Activated CD4-positive, alpha-beta T cell treated with anti-CD3 and anti-CD28 coated beads for 1 hour (primary cell): ENCODE results near the gene ABTB2.
"Not testable (repeated sequence)": the region's sequence is repeated elsewhere in the genome, so short reads cannot be mapped to it uniquely, and the experiment has no call there.

Source experiments
- DNase-seq: peaks from one replicate; pipeline ENCODE4 v3.0.0-alpha.2; 2020

Gene ABTB2

DNA sequence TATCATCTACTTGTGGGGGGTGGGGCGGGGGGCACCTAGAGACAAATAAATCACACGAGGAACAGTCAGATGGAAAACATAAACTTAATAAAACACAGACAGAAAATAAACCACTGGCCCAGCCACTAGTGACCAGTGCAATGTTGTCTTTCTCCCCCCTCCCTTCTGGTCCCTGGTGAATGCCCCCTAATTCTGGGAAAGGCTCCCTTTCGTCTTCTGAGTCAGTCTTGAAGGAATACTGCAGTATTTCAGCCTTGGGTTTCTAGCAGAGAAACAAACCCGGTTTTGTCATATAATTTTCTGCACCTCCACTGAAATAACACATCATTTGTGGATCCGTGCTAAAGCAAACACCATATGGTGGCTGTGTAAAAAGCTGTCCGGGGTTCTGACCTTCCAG is 101.7 kb downstream of the ABTB2 start:
- DNase-seq, result no peak

- no peak for DNase-seq
Measured at GRCh38 chr11:34255101-34255500, 102.7 kb downstream of the ABTB2 start.

GRCh38 chr11:34254011-34254410 is 103.8 kb downstream of the ABTB2 start:
- DNase-seq, result no peak

DNA sequence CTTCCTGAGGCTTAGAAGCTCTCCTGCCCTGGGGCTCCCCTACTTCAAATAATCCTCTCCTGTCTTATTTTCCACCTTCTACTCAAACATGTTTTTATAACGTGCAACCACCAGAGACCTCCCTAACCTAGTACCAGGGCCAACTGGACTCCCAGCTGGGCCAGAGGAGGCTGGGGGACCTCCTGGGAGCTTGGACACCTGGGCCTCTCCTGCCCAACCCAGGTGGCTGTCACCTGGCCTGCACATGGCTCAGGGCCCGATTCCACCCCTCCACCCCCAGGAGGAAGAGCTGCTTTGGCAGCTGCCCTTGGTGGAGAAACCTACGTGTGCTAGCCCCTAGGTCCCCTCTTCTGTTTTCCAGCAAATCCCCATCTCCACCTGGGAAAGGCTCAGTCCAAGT is 105.2 kb downstream of the ABTB2 start:
- DNase-seq, result no peak

DNA sequence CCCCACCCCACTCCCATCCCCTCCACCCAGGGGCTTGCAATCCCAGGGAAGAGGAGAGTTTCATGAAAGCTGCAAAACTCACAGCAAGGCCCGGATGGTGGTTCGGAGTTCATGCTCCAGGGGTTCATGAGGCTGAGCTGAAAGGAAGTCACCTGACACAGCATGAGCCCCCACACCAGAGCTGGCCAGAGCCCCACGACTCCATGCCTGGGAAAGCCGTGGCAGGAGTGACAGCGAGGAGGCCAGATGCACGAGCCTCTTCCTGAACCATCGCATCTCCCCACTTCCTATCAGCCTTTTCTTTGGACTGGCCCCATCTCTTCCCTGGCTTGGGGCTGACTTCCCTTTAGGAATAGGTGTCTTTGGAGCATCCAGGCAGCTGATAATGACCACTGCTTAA is 105.8 kb downstream of the ABTB2 start:
- no peak for DNase-seq

- DNase-seq, result no peak
Measured at GRCh38 chr11:34251589-34251980, 106.2 kb downstream of the ABTB2 start.

DNA sequence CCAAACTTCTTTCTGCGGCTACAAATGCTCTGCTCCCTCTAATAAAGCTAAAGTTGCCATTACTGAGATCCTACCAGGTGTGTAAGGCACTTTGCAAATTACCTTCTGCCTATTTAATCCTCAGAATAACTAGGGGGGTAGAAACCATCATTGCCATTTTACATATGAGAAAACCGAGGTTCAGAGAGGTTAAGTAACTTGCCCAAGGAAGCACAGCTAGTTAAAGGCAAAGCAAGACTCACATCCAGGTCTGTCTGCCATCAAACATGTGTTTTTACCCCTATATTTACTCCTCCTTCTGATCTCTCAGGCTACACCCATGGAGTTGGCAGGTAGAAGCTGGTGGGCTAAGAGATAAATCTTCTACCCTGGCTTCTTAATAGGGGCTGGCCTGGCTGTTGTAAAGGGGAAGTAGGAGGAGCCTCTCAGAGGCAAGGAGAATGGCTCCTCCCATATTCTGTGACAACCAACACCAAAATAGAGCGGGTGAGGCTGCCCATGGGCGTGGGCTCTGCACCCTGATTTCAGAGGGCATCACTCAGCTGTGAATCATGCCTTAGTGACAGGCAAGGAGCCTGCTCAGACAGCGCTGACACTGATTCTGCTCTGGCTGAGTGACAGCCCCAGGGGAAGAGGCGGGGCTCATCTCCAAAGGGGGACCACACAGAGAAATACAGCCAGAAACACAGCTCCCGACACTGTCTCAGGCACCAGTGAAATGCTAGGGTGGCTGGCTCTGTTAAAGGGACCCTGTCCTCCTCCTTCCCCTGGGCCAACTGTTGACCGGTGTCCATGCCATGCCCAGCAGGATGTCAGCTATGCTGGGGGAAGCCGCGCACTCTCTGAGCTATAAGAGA is 106.8 kb downstream of the ABTB2 start:
- DNase-seq, result peak; percentile 57

GRCh38 chr11:34250211-34250610 is 107.6 kb downstream of the ABTB2 start:
- no peak for DNase-seq

GRCh38 chr11:34249439-34249838 is 108.4 kb downstream of the ABTB2 start:
- DNase-seq, result no peak

DNA sequence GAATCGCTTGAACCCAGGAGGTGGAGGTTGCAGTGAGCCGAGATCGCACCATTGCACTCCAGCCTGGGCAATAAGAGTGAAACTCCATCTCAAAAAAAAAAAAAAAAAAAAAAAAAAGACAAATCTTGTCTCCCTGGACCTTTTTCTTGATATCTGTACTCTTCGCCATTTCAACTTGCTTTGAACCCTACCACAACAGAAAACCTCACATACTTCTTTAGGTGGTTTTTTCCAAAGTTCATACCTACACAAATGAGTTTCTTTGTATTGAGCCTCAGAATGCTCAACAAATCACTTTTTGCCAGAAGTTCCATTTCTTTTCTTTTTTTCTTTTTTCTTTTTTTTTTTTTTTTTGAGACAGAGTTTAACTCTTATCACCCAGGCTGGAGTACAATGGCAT is 111.3 kb downstream of the ABTB2 start:
- DNase-seq, result not testable (repeated sequence)

DNA sequence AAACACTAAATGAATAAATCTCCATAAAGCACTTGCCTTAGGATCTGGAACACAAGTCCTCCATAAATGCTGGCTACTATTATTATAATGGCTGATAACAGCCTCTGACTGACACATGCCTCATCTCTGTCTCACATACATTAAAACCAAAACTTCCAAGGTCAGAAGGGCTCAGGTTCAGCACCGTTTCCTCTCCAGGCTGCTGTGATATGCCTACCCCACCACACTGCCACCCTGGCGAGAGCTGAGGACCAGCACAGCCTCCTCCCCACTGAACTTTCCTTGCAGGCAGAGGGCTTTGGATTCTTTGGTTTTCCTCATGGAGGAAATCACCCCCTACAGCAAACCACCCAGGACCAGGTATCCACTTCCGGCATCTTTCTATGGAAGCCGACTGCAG is 112.8 kb downstream of the ABTB2 start:
- DNase-seq, result no peak

GRCh38 chr11:34243600-34244464 is 114.0 kb downstream of the ABTB2 start:
- no peak for DNase-seq

GRCh38 chr11:34242037-34242625 is 115.7 kb downstream of the ABTB2 start:
- no peak for DNase-seq

- no peak for DNase-seq
Measured at GRCh38 chr11:34240150-34240494, 117.7 kb downstream of the ABTB2 start.

GRCh38 chr11:34239465-34240149 is 118.2 kb downstream of the ABTB2 start:
- DNase-seq, result no peak

GRCh38 chr11:34238966-34239365 is 118.8 kb downstream of the ABTB2 start:
- no peak for DNase-seq

- no peak for DNase-seq
Measured at GRCh38 chr11:34238533-34238932, 119.3 kb downstream of the ABTB2 start.

DNA sequence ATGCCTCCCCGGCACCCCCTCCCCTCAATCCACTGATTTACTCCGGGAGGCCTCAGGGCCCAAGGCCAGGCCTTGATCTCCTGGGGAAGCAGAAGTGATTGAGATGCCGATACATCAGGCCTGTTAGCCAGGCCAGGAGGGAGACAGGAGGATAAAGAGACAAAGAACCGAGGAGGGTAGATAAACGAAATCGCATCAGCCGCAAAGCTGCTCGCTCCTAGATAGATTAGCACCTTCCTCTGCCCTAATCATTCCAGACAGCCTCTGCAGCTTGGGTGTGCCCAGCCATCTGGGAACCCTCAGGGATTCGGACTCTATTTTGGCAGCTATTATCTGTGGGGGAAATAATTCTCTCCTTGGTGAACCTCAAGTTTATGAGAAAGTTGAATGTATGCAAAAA is 121.2 kb downstream of the ABTB2 start:
- no peak for DNase-seq

- DNase-seq, result no peak
Measured at GRCh38 chr11:34235591-34236071, 122.2 kb downstream of the ABTB2 start.

- no peak for DNase-seq
Measured at GRCh38 chr11:34235189-34235588, 122.6 kb downstream of the ABTB2 start.

DNA sequence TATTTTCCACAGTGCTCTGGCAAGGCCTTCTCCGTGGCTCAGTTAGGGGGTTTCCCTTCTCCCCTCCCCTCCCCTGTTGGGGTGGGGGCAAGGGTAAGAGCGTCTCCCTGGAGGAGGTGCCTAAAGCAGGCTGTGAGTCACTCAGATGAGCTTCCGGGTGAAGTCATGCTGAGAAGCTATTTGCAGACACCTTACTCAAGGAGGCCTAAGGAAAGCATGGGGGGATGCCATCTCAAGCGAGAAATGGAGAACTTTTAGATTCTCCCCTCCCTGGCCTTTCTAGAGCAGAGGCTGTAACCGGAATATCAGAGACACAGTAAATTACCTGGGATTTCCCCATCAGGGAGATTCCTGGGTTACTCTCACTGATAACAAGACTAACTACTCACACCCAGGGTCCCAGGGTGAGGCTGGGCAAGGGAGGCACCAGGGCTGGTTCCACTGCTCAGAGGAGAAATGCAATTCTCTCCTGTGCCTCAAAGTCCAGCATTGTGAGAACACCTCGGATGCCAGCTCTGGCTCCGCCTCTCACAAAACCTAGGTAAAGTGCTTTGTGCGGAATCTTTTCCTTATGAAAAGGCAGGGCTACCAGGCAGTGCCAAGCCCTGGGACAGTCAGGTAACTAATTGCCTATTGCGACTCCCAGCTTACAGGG is 123.6 kb downstream of the ABTB2 start:
- DNase-seq, result peak; percentile 64

DNA sequence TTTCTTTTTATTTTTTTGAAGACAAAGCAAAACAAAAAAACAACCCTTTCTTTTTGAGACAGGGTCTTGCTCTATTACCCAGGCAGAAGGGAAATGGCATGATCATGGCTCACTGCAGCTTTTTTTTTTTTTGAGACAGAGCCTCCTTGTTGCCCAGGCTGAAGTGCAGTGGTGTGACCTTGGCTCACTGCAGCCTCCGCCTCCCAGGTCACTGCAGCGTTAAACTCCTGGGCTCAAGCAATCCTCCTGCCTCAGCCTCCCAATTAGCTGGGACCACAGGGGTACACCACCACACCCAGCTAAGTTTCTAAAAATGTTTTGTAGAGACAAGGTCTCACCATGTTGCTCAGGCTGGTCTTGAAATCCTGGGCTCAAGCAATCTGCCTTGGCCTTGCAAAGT is 124.6 kb downstream of the ABTB2 start:
- DNase-seq, result no peak
